Left lung (tissue), 10 donors: ENCODE data around the gene KSR2. TPM values are rescaled to one million over a fixed set of nuclear protein-coding genes. Genes with fewer than 3 reads are reported as not detected.
A peak's percentile ranks its signal among the peaks of the same experiment; 100 is the strongest.

Experiments used
- ATAC-seq: fragments of 200-7000 bp; cut with Tn5 transposase; one replicate; pipeline ENCODE4 v1.9.1; 2020; ENCODE audit warnings: moderate library complexity
- DNase-seq, 4 donors: peaks; one replicate each; pipeline ENCODE4 v3.0.0-alpha.2; 2013 to 2020
- H3K27ac ChIP-seq, 2 donors: fragments of 200-600 bp; sonication (generic) in 1 of 2; one replicate each; pipeline versions ENCODE4 v1.5.0 to v1.8.0; 2020 to 2021
- H3K27me3 ChIP-seq, 2 donors: fragments of 200-600 bp; sonication (generic) in 1 of 2; one replicate each; pipeline versions ENCODE4 v1.5.0 to v1.8.0; 2020 to 2021
- H3K36me3 ChIP-seq, 2 donors: fragments of 200-600 bp; sonication (generic) in 1 of 2; one replicate each; pipeline versions ENCODE4 v1.5.0 to v1.8.0; 2020 to 2021
- H3K4me1 ChIP-seq, 2 donors: fragments of 200-600 bp; one replicate each; pipeline ENCODE4 v1.8.0; 2021
- H3K4me3 ChIP-seq, 2 donors: fragments of 200-600 bp; sonication (generic) in 1 of 2; one replicate each; pipeline versions ENCODE4 v1.5.0 to v1.8.0; 2020 to 2021; ENCODE audit warnings: mild to moderate bottlenecking in 1 of 2
- H3K9me3 ChIP-seq, 2 donors: fragments of 200-600 bp; sonication (generic) in 1 of 2; one replicate each; pipeline versions ENCODE4 v1.5.0 to v1.8.0; 2020 to 2021
- intact Hi-C, 2 donors: fragments of 100-400 bp; cut with DNase I; formaldehyde crosslinking; loops; one replicate each; pipeline versions ENCODE4 v1.11.2 to v1.14.2; 2022
- polyA plus RNA-seq, 6 donors: library from polyadenylated mRNA; unstranded; fragments of 120-200 nt; gene quantifications; one replicate each; pipeline ENCODE4 v1.2.1, GENCODE V29; 2013; ENCODE audit not compliant: insufficient read length in 6 of 6
- total RNA-seq, 2 donors: library from RNA; stranded (reverse); fragmentation: NEBNext Ultra II Directional; extraction: Animal tissue kit (Norgen Biotek cat#: 25700); gene quantifications; one replicate each; pipeline ENCODE4 v1.2.1, GENCODE V29; 2021
- TF ChIP-seq, protein P1 (sequence below), 2 donors: fragments of 200-600 bp; sonication (generic) in 1 of 2; IDR thresholded peaks; one replicate each; pipeline versions ENCODE4 v1.5.0 to v1.8.0; 2021; ENCODE audit warnings: antibody characterized with exemption in 2 of 2
- donor health status: DM: no; HTN: yes; CAD: no.
- donor health status: DM: no; HTN: no; CAD: no.

Gene KSR2
- total and polyA plus RNA-seq, 8 donors = 0.28 to 1.4 (median 0.41) TPM

GRCh38 chr12:117517219-117517739 is 451.5 kb downstream of the KSR2 start:
- Histone ChIP-seq H3K36me3 (no peaks in the 10 kb centered on the region), H3K4me1 (peaks cover 4 to 20% of the 10 kb centered on the region in 2 donors), H3K27ac (no peak overlapping the region), H3K4me3 (no peak overlapping the region), H3K27me3 (peaks cover 0 to 18% of the 10 kb centered on the region in 2 donors), H3K9me3 (no peaks in the 10 kb centered on the region)
- TF ChIP-seq, protein P1, sequence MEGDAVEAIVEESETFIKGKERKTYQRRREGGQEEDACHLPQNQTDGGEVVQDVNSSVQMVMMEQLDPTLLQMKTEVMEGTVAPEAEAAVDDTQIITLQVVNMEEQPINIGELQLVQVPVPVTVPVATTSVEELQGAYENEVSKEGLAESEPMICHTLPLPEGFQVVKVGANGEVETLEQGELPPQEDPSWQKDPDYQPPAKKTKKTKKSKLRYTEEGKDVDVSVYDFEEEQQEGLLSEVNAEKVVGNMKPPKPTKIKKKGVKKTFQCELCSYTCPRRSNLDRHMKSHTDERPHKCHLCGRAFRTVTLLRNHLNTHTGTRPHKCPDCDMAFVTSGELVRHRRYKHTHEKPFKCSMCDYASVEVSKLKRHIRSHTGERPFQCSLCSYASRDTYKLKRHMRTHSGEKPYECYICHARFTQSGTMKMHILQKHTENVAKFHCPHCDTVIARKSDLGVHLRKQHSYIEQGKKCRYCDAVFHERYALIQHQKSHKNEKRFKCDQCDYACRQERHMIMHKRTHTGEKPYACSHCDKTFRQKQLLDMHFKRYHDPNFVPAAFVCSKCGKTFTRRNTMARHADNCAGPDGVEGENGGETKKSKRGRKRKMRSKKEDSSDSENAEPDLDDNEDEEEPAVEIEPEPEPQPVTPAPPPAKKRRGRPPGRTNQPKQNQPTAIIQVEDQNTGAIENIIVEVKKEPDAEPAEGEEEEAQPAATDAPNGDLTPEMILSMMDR (IDR thresholded peaks at IDR 0.05) = no peak
- ATAC-seq (no peak), DNase-seq (no peak)
- intact Hi-C loops = no loop called here

DNA sequence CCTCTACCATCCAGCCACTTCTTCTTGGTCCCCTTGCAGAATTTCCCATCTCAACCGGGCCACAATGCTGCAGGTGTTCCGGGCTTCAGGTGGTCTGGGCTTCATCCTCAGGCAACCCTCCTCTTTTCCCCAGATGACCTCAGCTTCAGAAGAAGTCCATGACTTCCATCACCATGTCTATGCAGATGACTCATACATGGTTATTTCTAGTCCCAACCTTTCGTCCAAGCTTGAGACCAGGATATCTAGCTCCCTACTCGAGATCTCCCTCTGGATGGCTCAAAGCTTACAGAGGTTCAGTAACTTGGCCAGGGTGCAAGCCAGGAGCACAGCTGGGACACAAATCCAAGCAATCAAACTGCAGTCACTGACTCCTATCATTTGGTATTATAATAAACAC is 452.8 kb downstream of the KSR2 start:
- intact Hi-C loops = no loop called here
- Histone ChIP-seq H3K27ac (no peak overlapping the region), H3K4me1 (peaks cover 4 to 13% of the 10 kb centered on the region in 2 donors), H3K36me3 (no peaks in the 10 kb centered on the region), H3K9me3 (no peaks in the 10 kb centered on the region), H3K27me3 (peaks cover 0 to 22% of the 10 kb centered on the region in 2 donors), H3K4me3 (no peak overlapping the region)
- ATAC-seq = no peak
- no peak for DNase-seq
- TF ChIP-seq, protein P1 (IDR thresholded peaks at IDR 0.05) = no peak

- TF ChIP-seq, protein P1 (IDR thresholded peaks at IDR 0.05) = no peak
- intact Hi-C loops = no loop called here
- Histone ChIP-seq H3K4me3 (no peak overlapping the region), H3K27me3 (peaks cover 0 to 28% of the 10 kb centered on the region in 2 donors), H3K4me1 (peaks cover 4 to 5% of the 10 kb centered on the region in 2 donors), H3K9me3 (no peaks in the 10 kb centered on the region), H3K27ac (peak overlapping the region in 1 of 2 donors; percentile 8), H3K36me3 (no peaks in the 10 kb centered on the region)
- DNase-seq (peak in 1 of 4 donors; percentile 27), ATAC-seq (peak; percentile 75)
Measured at GRCh38 chr12:117514016-117514415, 454.8 kb downstream of the KSR2 start.

DNA sequence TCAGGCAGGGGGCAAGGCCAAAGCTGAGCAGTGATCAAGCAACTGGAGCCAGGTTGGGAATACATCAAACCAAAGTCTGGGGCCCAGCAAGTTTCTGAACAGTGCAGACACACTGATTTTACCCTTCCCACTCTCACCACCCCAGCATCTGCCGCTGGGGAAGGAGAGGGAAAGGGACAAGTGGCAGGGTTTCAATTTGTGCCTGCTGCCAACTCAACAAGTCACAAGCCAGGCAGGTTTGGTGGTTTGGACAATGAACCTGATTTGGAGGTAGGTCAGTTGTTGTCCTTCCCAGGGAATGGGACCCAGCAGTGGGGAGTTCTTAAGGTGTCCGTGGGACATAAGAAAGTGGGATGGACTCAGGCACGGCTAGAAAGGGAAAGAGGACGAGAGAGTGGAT is 455.4 kb downstream of the KSR2 start:
- Histone ChIP-seq H3K4me3 (no peak overlapping the region), H3K27ac (peak overlapping the region in 1 of 2 donors; percentile 8), H3K36me3 (no peaks in the 10 kb centered on the region), H3K27me3 (peaks cover 0 to 28% of the 10 kb centered on the region in 2 donors), H3K9me3 (no peaks in the 10 kb centered on the region), H3K4me1 (peaks cover 4 to 5% of the 10 kb centered on the region in 2 donors)
- no peak for DNase-seq
- TF ChIP-seq, protein P1 (IDR thresholded peaks at IDR 0.05) = no peak
- intact Hi-C loops = no loop called here
- peak; percentile 65 for ATAC-seq

GRCh38 chr12:117508468-117508867 is 460.3 kb downstream of the KSR2 start:
- H3K4me1 ChIP-seq = peaks cover under 1 to 2% of the 10 kb centered on the region in 2 donors
- no peak for ATAC-seq

More at GRCh38 chr12:117508468-117508867, 460.3 kb downstream of the KSR2 start:
- H3K9me3 ChIP-seq = no peaks in the 10 kb centered on the region
- intact Hi-C loops = no loop called here
- no peaks in the 10 kb centered on the region for H3K36me3 ChIP-seq
- TF ChIP-seq, protein P1 (IDR thresholded peaks at IDR 0.05) = no peak
- H3K27ac ChIP-seq = no peak overlapping the region
- DNase-seq = no peak
- no peak overlapping the region for H3K4me3 ChIP-seq
- peaks cover 0 to 26% of the 10 kb centered on the region in 2 donors for H3K27me3 ChIP-seq
